ENCODE measurements around the gene LIME1. TPM values are rescaled to one million over a fixed set of nuclear protein-coding genes. Genes with fewer than 3 reads are reported as not detected.

The LIME1 gene
- total RNA-seq, 2 experiments from 2014 or later, result 75.6 to 76.4 TPM

DNA sequence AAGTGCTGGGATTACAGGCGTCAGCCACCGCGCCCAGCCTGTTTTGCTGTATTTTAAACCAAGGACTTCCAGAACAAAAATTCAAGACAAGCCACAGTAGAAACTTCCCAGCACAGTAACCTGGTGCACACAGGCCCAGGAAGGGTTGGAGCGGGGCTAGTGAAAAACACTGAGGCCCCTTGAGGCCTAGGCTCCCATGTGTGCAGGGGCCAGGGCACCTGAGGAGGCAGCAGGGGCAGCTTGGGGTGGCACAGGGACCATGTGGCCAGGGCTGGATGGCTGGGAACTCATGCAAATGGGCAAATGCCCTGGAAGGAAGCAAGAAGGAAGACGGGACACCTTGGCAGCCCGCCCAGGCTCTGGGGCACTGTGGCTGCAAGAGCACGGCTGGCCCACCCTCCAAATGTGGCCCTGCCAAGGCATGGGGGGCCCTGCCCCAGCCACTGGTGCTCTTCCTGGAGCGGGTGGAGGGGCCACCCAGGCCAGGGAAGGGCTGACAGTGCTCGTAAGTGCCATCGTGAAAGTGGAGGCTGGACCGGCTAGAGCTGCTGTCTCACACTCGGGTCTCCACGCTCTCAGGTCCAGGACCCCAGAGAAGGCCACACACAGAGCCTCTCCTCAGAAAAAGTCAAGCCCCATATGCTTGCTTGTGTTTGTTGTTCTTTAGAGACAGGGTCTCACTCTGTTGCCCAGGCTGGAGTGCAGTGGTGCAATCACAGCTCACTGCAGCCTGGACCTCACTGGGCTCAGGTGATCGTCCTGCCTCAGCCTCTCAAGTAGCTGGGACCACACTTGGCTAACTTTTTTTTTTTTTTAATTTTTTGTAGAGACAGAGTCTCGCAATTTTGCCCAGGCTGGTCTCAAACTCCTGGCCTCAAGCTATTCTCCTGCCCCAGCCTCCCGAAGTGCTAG lies 13.4 kb downstream of the LIME1 start:
- Histone ChIP-seq H3K9me2 (ENCODE audit: insufficient read depth, low read length) (no peaks in the 10 kb centered on the region), H3K27ac (ENCODE audit: low read depth, low read length, poor library complexity, severe bottlenecking) (no peak overlapping the region), H3K9me3 (ENCODE audit: low read length) (no peaks in the 10 kb centered on the region), H3K4me2 (ENCODE audit: low read length) (no peak overlapping the region), H2AFZ (ENCODE audit: low read length) (no peak overlapping the region), H3K36me3 (ENCODE audit: insufficient read depth, low read length) (no peaks in the 10 kb centered on the region), H3K4me1 (ENCODE audit: insufficient read depth, low read length, poor library complexity, severe bottlenecking) (peaks cover 28% of the 10 kb centered on the region), H3K4me3 (ENCODE audit: low read depth, low read length, poor library complexity, severe bottlenecking) (no peak overlapping the region), H3K79me2 (ENCODE audit: insufficient read depth, low read depth, low read length) (no peaks in the 10 kb centered on the region), H4K20me1 (ENCODE audit: insufficient read depth, low read length) (no peaks in the 10 kb centered on the region)
- TF ChIP-seq, protein P1, sequence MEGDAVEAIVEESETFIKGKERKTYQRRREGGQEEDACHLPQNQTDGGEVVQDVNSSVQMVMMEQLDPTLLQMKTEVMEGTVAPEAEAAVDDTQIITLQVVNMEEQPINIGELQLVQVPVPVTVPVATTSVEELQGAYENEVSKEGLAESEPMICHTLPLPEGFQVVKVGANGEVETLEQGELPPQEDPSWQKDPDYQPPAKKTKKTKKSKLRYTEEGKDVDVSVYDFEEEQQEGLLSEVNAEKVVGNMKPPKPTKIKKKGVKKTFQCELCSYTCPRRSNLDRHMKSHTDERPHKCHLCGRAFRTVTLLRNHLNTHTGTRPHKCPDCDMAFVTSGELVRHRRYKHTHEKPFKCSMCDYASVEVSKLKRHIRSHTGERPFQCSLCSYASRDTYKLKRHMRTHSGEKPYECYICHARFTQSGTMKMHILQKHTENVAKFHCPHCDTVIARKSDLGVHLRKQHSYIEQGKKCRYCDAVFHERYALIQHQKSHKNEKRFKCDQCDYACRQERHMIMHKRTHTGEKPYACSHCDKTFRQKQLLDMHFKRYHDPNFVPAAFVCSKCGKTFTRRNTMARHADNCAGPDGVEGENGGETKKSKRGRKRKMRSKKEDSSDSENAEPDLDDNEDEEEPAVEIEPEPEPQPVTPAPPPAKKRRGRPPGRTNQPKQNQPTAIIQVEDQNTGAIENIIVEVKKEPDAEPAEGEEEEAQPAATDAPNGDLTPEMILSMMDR (conservative IDR thresholded peaks at IDR 0.05; ENCODE audit: low read length), result no peak
- TF ChIP-seq EZH2phosphoT487 (IDR thresholded peaks at IDR 0.05; ENCODE audit: borderline replicate concordance, low read depth, low read length), result no peak
- no TSS peak for BruUV-seq (replicated peaks)
- POLR2A ChIA-PET, result interaction anchor here (0.5 kb wide), 1 partner anchor 16 kb away, joined by 3 read pairs; no protein-coding TSS in a partner anchor
- DNase-seq (ENCODE audit: low spot score), result no peak
- intact Hi-C loops (cut with micrococcal nuclease; ENCODE audit: unreplicated experiment), result no loop called here
- CTCF ChIA-PET (ENCODE audit: unreplicated experiment), result no interaction called here

DNA sequence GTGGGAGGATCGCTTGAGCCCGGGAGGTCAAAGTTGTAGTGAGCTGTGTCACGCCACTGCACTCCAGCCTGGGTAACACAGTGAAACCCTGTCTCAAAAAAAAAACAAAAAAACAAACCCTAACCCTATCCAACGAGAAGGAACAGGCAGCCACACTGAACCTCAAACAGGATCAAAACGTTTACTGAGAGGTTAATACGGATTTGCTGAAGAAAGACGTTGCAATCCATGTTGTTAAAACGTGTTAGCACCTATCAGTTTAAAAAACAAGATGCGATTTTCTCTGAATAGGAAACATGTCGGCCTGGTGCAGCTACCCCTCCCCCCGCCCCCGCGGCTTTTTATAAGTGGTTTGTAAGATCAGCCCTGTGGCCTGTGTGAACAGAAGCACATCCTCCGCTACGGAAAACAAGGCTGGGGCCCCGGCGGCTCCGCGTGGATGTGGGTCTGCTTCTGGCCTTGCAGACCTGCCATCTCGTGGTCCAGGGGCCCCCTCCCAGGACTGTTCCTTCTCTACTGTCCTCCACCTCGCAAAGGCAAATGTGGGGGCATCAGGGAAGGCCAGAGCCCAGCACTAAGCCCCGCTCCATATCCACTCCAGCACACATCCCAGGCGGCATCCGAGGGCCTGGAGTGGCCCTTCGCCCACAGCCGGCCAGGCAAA lies 14.5 kb downstream of the LIME1 start:
- ChIA-PET CTCF (ENCODE audit: unreplicated experiment) (no interaction called here), POLR2A (no interaction called here)
- H3K4me3 ChIP-seq (ENCODE audit: low read depth, low read length, poor library complexity, severe bottlenecking), result no peak overlapping the region
- no peak for DNase-seq (ENCODE audit: low spot score)
- intact Hi-C loops (cut with micrococcal nuclease; ENCODE audit: unreplicated experiment), result no loop called here
- no peaks in the 10 kb centered on the region for H3K9me3 ChIP-seq (ENCODE audit: low read length)
- no TSS peak for BruUV-seq (replicated peaks)
- H3K9me2 ChIP-seq (ENCODE audit: insufficient read depth, low read length), result no peaks in the 10 kb centered on the region
- H3K79me2 ChIP-seq (ENCODE audit: insufficient read depth, low read depth, low read length), result no peaks in the 10 kb centered on the region
- TF ChIP-seq, protein P1 (conservative IDR thresholded peaks at IDR 0.05; ENCODE audit: low read length), result no peak
- TF ChIP-seq EZH2phosphoT487 (IDR thresholded peaks at IDR 0.05; ENCODE audit: borderline replicate concordance, low read depth, low read length), result no peak
- no peaks in the 10 kb centered on the region for H4K20me1 ChIP-seq (ENCODE audit: insufficient read depth, low read length)
- peaks cover 28% of the 10 kb centered on the region for H3K4me1 ChIP-seq (ENCODE audit: insufficient read depth, low read length, poor library complexity, severe bottlenecking)
- no peak overlapping the region for H2AFZ ChIP-seq (ENCODE audit: low read length)
- no peaks in the 10 kb centered on the region for H3K36me3 ChIP-seq (ENCODE audit: insufficient read depth, low read length)
- no peak overlapping the region for H3K27ac ChIP-seq (ENCODE audit: low read depth, low read length, poor library complexity, severe bottlenecking)
- H3K4me2 ChIP-seq (ENCODE audit: low read length), result no peak overlapping the region

Measured in OCI-LY7 (cell line).